Spleen (tissue), 11 donors: Measurements from ENCODE around the gene FNBP1. TPM values are rescaled to one million over a fixed set of nuclear protein-coding genes. Genes with fewer than 3 reads are reported as not detected.

Experiments used
- DNase-seq: peaks from one replicate; pipeline ENCODE4 v3.0.0-alpha.2; 2020
- H3K27ac ChIP-seq, 8 donors: fragments of 200-600 bp; sonication (generic) in 7 of 8; 1 replicate in 4 of 8; 2 replicates in 4 of 8; pipeline versions ENCODE4 v1.5.0 to v1.8.0; 2016 to 2021; ENCODE audit warnings: inconsistent platforms in 4 of 8, mild to moderate bottlenecking in 4 of 8, moderate library complexity in 1 of 8
- H3K27me3 ChIP-seq, 7 donors: fragments of 200-600 bp; sonication (generic) in 6 of 7; replicated peaks in 1 of 7; 1 replicate in 4 of 7; 2 replicates in 3 of 7; pipeline versions ENCODE4 v1.5.0 to v1.8.0; 2016 to 2021; ENCODE audit warnings: inconsistent platforms in 3 of 7, mild to moderate bottlenecking in 1 of 7
- H3K36me3 ChIP-seq, 6 donors: fragments of 200-600 bp; sonication (generic) in 5 of 6; 1 replicate in 4 of 6; 2 replicates in 2 of 6; pipeline versions ENCODE4 v1.5.0 to v1.8.0; 2016 to 2021; ENCODE audit warnings: inconsistent platforms in 2 of 6
- H3K4me1 ChIP-seq, 6 donors: fragments of 200-600 bp; sonication (generic) in 5 of 6; 1 replicate in 3 of 6; 2 replicates in 3 of 6; pipeline versions ENCODE4 v1.5.0 to v1.8.0; 2016 to 2021; ENCODE audit warnings: inconsistent platforms in 3 of 6
- H3K4me3 ChIP-seq, 8 donors: fragments of 200-600 bp; sonication (generic) in 7 of 8; 1 replicate in 4 of 8; 2 replicates in 4 of 8; pipeline versions ENCODE4 v1.5.0 to v1.8.0; 2016 to 2021; ENCODE audit warnings: inconsistent platforms in 4 of 8, mild to moderate bottlenecking in 4 of 8, moderate library complexity in 2 of 8
- H3K9me3 ChIP-seq, 8 donors: fragments of 200-600 bp; sonication (generic) in 7 of 8; 1 replicate in 4 of 8; 2 replicates in 4 of 8; pipeline versions ENCODE4 v1.5.0 to v1.8.0; 2016 to 2021; ENCODE audit warnings: inconsistent platforms in 4 of 8
- POLR2A ChIP-seq, 3 donors: fragments of 450-650 bp; IDR thresholded peaks; one replicate each; pipeline ENCODE4 v1.5.1; 2017; ENCODE audit warnings: antibody characterized with exemption in 3 of 3, mild to moderate bottlenecking in 1 of 3
- POLR2AphosphoS5 ChIP-seq, 3 donors: sonication (generic); formaldehyde crosslinking; IDR thresholded peaks; one replicate each; pipeline ENCODE4 v1.5.1; 2017; ENCODE audit warnings: antibody characterized with exemption in 3 of 3
- WGBS, 5 donors: extraction: QIAGEN DNeasy Blood & Tissue Kit in 3 of 5; methylation state at CpG; one replicate each; pipeline versions ENCODE4 v1.1.5 to v1.1.7; 2013 to 2018; 5-methylcytosine and 5-hydroxymethylcytosine counted together
- intact Hi-C: fragments of 100-400 bp; cut with DNase I; formaldehyde crosslinking; loops from one replicate; pipeline ENCODE4 v1.15.0; 2023; ENCODE audit warnings: low total_unique reads
- polyA plus RNA-seq, 3 donors: library from polyadenylated mRNA; stranded (reverse); fragments of 200-250 nt; gene quantifications; one replicate each; pipeline ENCODE4 v1.2.1, GENCODE V29; 2013
- total RNA-seq, 7 donors: library from RNA; depleted of rRNA in 3 of 7; stranded (reverse); fragments of >200 nt in 3 of 7; fragmentation: NEBNext Ultra II Directional in 4 of 7; extraction: Animal tissue kit (Norgen Biotek cat#: 25700) in 4 of 7; gene quantifications; one replicate each; pipeline versions ENCODE4 v1.1.0 to v1.2.1, GENCODE V29; 2016 to 2021
- TF ChIP-seq, protein P1 (sequence below), 11 experiments: fragments of 200-600 bp in 7 of 11; fragments of 450-650 bp in 4 of 11; sonication (generic) in 4 of 11; IDR thresholded peaks in 8 of 11; conservative IDR thresholded peaks in 3 of 11; 1 replicate in 7 of 11; 2 replicates in 4 of 11; pipeline versions ENCODE4 v1.4.0 to v1.8.0; 2016 to 2021; ENCODE audit warnings: antibody characterized with exemption in 11 of 11, inconsistent platforms in 4 of 11, mild to moderate bottlenecking in 1 of 11
- donor health status: healthy with polysubstance abuse.
- donor health status: DM: no; HTN: no; CAD: no; lungs with moderate emphysema.
- donor health status: DM: no; HTN: no; CAD: no.
- donor health status: Bipolar disorder and iron deficiency.
- donor health status: healthy.
- donor health status: DM: no; HTN: no; CAD: no.
- donor health status: DM: yes; HTN: yes; CAD: no.

The FNBP1 gene
- total and polyA plus RNA-seq, 10 donors = 40.6 to 156 (median 146) TPM

DNA sequence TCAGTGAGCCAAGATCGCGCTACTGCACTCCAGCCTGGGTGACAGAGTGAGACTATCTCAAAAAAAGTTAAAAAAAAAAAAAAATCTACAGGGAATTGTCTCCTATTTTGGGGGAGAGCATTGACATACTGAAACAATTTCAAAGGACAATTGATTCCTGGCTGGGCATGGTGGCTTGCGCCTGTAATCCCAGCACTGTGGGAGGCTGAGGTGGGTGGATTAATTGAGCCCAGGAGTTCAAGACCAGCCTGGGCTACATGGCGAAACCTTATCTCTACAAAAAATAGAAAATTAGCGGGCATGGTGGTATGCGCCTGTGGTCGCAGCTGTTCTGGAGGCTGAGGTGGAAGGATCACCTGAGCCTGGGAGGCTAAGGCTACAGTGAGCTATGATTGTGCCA is 41.3 kb upstream of the FNBP1 start:
- Histone ChIP-seq H3K9me3 (no peaks in the 10 kb centered on the region), H3K36me3 (peaks cover 3 to 100% (median 70%) of the 10 kb centered on the region in 6 donors), H3K27ac (no peak overlapping the region), H3K4me1 (no peaks in the 10 kb centered on the region), H3K27me3 (no peaks in the 10 kb centered on the region), H3K4me3 (no peak overlapping the region)
- TF ChIP-seq POLR2A (IDR thresholded peaks at IDR 0.05) = no peak
- no peak for TF ChIP-seq POLR2AphosphoS5 (IDR thresholded peaks at IDR 0.05)
- TF ChIP-seq, protein P1, sequence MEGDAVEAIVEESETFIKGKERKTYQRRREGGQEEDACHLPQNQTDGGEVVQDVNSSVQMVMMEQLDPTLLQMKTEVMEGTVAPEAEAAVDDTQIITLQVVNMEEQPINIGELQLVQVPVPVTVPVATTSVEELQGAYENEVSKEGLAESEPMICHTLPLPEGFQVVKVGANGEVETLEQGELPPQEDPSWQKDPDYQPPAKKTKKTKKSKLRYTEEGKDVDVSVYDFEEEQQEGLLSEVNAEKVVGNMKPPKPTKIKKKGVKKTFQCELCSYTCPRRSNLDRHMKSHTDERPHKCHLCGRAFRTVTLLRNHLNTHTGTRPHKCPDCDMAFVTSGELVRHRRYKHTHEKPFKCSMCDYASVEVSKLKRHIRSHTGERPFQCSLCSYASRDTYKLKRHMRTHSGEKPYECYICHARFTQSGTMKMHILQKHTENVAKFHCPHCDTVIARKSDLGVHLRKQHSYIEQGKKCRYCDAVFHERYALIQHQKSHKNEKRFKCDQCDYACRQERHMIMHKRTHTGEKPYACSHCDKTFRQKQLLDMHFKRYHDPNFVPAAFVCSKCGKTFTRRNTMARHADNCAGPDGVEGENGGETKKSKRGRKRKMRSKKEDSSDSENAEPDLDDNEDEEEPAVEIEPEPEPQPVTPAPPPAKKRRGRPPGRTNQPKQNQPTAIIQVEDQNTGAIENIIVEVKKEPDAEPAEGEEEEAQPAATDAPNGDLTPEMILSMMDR (IDR thresholded peaks at IDR 0.05 in 8 of 11, conservative IDR thresholded peaks at IDR 0.05 in 3 of 11) = no peak
- intact Hi-C loops = no loop called here
- 92 to 99% (median 98%) methylated on average over 7 of the region's 7 CpGs for WGBS, 5 donors
- DNase-seq = no peak

DNA sequence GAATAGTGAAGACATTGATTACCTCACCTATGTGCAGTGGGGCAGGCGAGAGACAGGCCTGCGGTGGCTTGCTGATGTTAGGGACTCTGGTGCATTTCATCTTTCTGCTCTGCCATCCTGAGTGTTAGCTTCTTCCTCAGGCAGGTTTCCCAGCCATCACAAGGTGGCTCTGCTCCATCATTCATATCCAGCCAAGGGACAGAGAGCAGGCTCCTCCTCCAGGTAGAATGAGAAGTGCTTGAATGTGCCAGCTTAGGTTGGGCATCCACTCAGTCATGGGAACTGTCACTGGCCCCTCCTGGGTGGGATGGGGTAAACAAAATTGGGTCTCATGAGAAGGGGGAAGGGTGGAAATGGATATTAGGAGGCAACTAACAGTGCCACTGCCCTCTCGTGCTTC is 35.6 kb upstream of the FNBP1 start:
- intact Hi-C loops = no loop called here
- DNase-seq = no peak
- H3K27ac ChIP-seq = no peak overlapping the region
- peaks cover 2 to 25% (median 15%) of the 10 kb centered on the region in 6 donors for H3K4me1 ChIP-seq
- H3K36me3 ChIP-seq = peaks cover 3 to 83% (median 71%) of the 10 kb centered on the region in 6 donors
- TF ChIP-seq, protein P1 (IDR thresholded peaks at IDR 0.05 in 8 of 11, conservative IDR thresholded peaks at IDR 0.05 in 3 of 11) = no peak
- TF ChIP-seq POLR2A (IDR thresholded peaks at IDR 0.05) = no peak
- no peak for TF ChIP-seq POLR2AphosphoS5 (IDR thresholded peaks at IDR 0.05)
- 86 to 97% (median 95%) methylated on average over 3 of the region's 3 CpGs for WGBS, 5 donors
- H3K9me3 ChIP-seq = no peaks in the 10 kb centered on the region
- H3K4me3 ChIP-seq = no peak overlapping the region
- no peaks in the 10 kb centered on the region for H3K27me3 ChIP-seq

DNA sequence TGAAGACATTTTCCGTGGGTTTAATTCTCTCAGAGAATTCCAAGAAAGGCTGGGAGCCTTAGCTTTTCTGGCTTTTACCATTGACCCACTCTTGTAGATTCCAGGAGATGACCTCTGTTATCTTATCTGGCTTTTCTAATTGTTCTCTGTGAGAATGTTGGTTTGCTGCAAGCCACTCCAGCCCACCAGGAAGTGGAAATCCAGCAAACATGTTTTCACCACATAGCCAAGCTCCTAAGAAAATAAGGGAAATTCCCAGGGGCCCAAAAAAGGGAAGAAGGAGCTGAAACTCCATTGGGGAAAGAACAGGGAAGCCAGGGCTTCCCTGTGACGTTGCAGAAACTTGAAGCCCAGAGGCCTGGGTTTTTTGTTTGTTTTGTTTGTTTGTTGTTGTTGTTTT is 30.4 kb upstream of the FNBP1 start:
- 31 to 48% (median 47%) methylated on average over 2 of the region's 2 CpGs for WGBS, 5 donors
- peak overlapping the region in 7 of 8 donors; percentile 4 to 71 (median 51) for H3K27ac ChIP-seq
- DNase-seq = no peak

DNA sequence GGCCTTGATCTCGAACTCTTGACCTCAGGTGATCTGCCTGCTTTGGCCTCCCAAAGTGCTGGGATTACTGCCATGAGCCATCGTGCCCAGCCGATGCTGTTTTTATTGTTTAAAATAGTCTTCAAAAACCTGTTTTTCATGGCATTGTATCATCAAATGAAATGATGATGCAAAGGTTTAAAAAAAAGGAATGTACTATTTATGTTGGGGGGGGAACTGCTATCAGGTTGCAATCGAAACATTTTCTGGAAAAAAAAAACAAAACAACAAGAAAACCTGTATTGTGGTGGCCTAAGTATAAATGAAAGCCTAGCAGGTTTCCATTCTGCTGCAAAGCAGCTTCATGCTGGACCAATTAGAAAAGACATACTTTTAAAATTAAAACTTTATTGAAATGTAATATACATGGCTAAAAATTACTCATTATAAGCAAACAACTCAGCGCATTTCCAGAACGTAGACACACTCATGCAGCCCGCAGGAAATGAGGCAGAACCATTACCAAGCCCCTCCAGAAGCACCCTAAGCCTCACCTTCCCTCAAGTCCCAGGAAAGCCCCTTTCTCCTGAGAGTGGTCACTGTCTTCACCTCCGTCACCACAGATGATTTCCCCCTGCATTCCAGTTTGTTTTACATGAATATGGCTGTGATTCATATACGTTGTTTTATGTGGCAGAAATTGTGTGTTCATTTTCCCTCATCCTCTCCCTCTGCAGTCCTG is 29.7 kb upstream of the FNBP1 start:
- Histone ChIP-seq H3K36me3 (peaks cover 0 to 29% (median 20%) of the 10 kb centered on the region in 6 donors), H3K27ac (peak overlapping the region in 5 of 8 donors; percentile 4 to 71 (median 51)), H3K4me1 (peaks cover 16 to 75% (median 45%) of the 10 kb centered on the region in 6 donors), H3K27me3 (no peaks in the 10 kb centered on the region), H3K4me3 (no peak overlapping the region), H3K9me3 (no peaks in the 10 kb centered on the region)
- DNase-seq = no peak
- TF ChIP-seq POLR2A (IDR thresholded peaks at IDR 0.05) (no peak), POLR2AphosphoS5 (IDR thresholded peaks at IDR 0.05) (no peak)
- TF ChIP-seq, protein P1 (IDR thresholded peaks at IDR 0.05 in 8 of 11, conservative IDR thresholded peaks at IDR 0.05 in 3 of 11) = no peak
- WGBS, 5 donors = 75 to 85% (median 83%) methylated on average over 9 of the region's 9 CpGs
- intact Hi-C loops = no loop called here

More for the DNA sequence above, 30.4 kb upstream of the FNBP1 start:
- peaks cover 16 to 68% (median 39%) of the 10 kb centered on the region in 6 donors for H3K4me1 ChIP-seq
- no peaks in the 10 kb centered on the region for H3K27me3 ChIP-seq
- no peak overlapping the region for H3K4me3 ChIP-seq
- H3K9me3 ChIP-seq = no peaks in the 10 kb centered on the region
- TF ChIP-seq POLR2A (IDR thresholded peaks at IDR 0.05) = no peak
- TF ChIP-seq POLR2AphosphoS5 (IDR thresholded peaks at IDR 0.05) = no peak
- peaks cover 0 to 36% (median 25%) of the 10 kb centered on the region in 6 donors for H3K36me3 ChIP-seq
- intact Hi-C loops = no loop called here
